Stimulated activated CD8-positive, alpha-beta memory T cell treated with anti-CD3 and anti-CD28 coated beads, Interleukin-15, amount 100 ng/mL, for 1 hour (primary cell): ENCODE results near the gene MLF1.
"Not testable (repeated sequence)": the region's sequence is repeated elsewhere in the genome, so short reads cannot be mapped to it uniquely, and the experiment has no call there.

ENCODE experiments used
- DNase-seq: peaks from one replicate; pipeline ENCODE4 v3.0.0-alpha.2; 2020; ENCODE audit warnings: low read depth

Gene MLF1

GRCh38 chr3:158570999-158571702 lies at the start of gene MLF1:
TSS of gene MLF1 (plus strand) at chr3:158571194. CDS start at chr3:158571301, 107 bp downstream.
- peak; percentile 70 for DNase-seq

GRCh38 chr3:158522221-158523136 lies 48.5 kb upstream of the MLF1 start:
- no peak for DNase-seq

- no peak for DNase-seq
Measured at GRCh38 chr3:158528076-158528674, 42.8 kb upstream of the MLF1 start.

GRCh38 chr3:158531334-158531733 lies 39.7 kb upstream of the MLF1 start:
- DNase-seq: no peak

- no peak for DNase-seq
Measured at GRCh38 chr3:158532099-158532734, 38.8 kb upstream of the MLF1 start.

GRCh38 chr3:158535918-158536317 lies 35.1 kb upstream of the MLF1 start:
- DNase-seq: no peak

GRCh38 chr3:158539414-158540014 lies 31.5 kb upstream of the MLF1 start:
- DNase-seq: peak; percentile 3

GRCh38 chr3:158540066-158540465 lies 30.9 kb upstream of the MLF1 start:
- DNase-seq: no peak

GRCh38 chr3:158548691-158549090 lies 22.3 kb upstream of the MLF1 start:
- DNase-seq: no peak

- DNase-seq: not testable (repeated sequence)
Measured at GRCh38 chr3:158549938-158550337, 21.1 kb upstream of the MLF1 start.

- no peak for DNase-seq
Measured at GRCh38 chr3:158552124-158552523, 18.9 kb upstream of the MLF1 start.

GRCh38 chr3:158559504-158559903 lies 11.5 kb upstream of the MLF1 start:
- DNase-seq: no peak

GRCh38 chr3:158560979-158561378 lies 10.0 kb upstream of the MLF1 start:
- DNase-seq: no peak

GRCh38 chr3:158562674-158563073 lies 8.3 kb upstream of the MLF1 start:
- DNase-seq: no peak

- DNase-seq: no peak
Measured at GRCh38 chr3:158563076-158563475, 7.9 kb upstream of the MLF1 start.

GRCh38 chr3:158565076-158565475 lies 5.9 kb upstream of the MLF1 start:
- DNase-seq: no peak

GRCh38 chr3:158568784-158569183 lies 2.2 kb upstream of the MLF1 start:
- no peak for DNase-seq

GRCh38 chr3:158569794-158570193 lies 1.2 kb upstream of the MLF1 start:
- DNase-seq: no peak

- no peak for DNase-seq
Measured at GRCh38 chr3:158571969-158572765, 1.2 kb downstream of the MLF1 start.

GRCh38 chr3:158572766-158573060 lies 1.7 kb downstream of the MLF1 start:
- no peak for DNase-seq

- DNase-seq: no peak
Measured at GRCh38 chr3:158573714-158574113, 2.7 kb downstream of the MLF1 start.
